AG04450 (cell line): ENCODE results near the gene CASKIN2. TPM values are rescaled to one million over a fixed set of nuclear protein-coding genes. Genes with fewer than 3 reads are reported as not detected.
A peak's percentile ranks its signal among the peaks of the same experiment; 100 is the strongest.

Experiments used
- CTCF ChIA-PET: fragments of 300-600, 350-600 bp; formaldehyde crosslinking; extraction: SDS; loops from one replicate; lab custom pipeline; 2022; ENCODE audit warnings: antibody characterized with exemption, inconsistent platforms; lab: Charles Lee
- POLR2A ChIA-PET: fragments of 350-600 bp; formaldehyde crosslinking; extraction: SDS; loops from one replicate; lab custom pipeline; 2021; ENCODE audit warnings: antibody characterized with exemption, inconsistent platforms; lab: Yijun Ruan, JAX
- DNase-seq: peaks from one replicate; pipeline ENCODE4 v3.0.0-alpha.2; 2011; ENCODE audit warnings: low read depth, low spot score
- H3K27ac ChIP-seq: one replicate; pipeline ENCODE4 v1.5.1; 2012; ENCODE audit warnings: low read depth, low read length, control low read depth
- H3K27me3 ChIP-seq: one replicate; pipeline ENCODE4 v1.6.0; 2012; ENCODE audit warnings: low read length; ENCODE audit not compliant: control insufficient read depth, insufficient read depth
- H3K4me3 ChIP-seq: 2 replicates; pipeline ENCODE4 v1.5.1; 2011; ENCODE audit warnings: mild to moderate bottlenecking, low read depth, low read length, control low read depth
- H3K9me3 ChIP-seq: 2 replicates; pipeline ENCODE4 v1.5.1; 2012; ENCODE audit warnings: low read length; ENCODE audit not compliant: control insufficient read depth, insufficient read depth
- CTCF ChIP-seq: IDR thresholded peaks from 2 replicates; pipeline ENCODE4 v1.5.1; 2011; ENCODE audit warnings: low read depth, low read length, control low read depth, inconsistent platforms
- polyA plus RNA-seq: library from polyadenylated mRNA; depleted of rRNA; stranded (reverse); fragments of >200 nt; gene quantifications from 2 replicates; pipeline ENCODE4 v1.2.3, GENCODE V29; 2011

Gene CASKIN2
- polyA plus RNA-seq, 1 experiment, result 1.9 TPM

- peak; percentile 56 for DNase-seq
- H3K9me3 ChIP-seq, result no peaks in the 10 kb centered on the region; the same call in 1 of the 2 replicates
- no peak for TF ChIP-seq CTCF
- ChIA-PET POLR2A (interaction anchor here (0.6 to 1.5 kb wide), 12 partner anchors 9 to 529 kb away, joined by 3 to 8 read pairs (median 3); partner anchors contain the start of genes GRB2, LLGL2, RECQL5 and SAP30BP), CTCF (interaction anchor here (0.6 to 1.3 kb wide), 17 partner anchors 11 to 238 kb away, joined by 3 to 10 read pairs (median 3); partner anchors contain the start of genes GRB2 and SMIM5)
- H3K27ac ChIP-seq, result peak within 1 kb of the TSS; percentile 31
- H3K27me3 ChIP-seq, result no peaks in the 10 kb centered on the region
- H3K4me3 ChIP-seq, result peak within 1 kb of the TSS; percentile 75
Measured at GRCh38 chr17:75516255-75516618, 900 bp upstream of the CASKIN2 start, which contains the start of gene TSEN54. Gene TSEN54 (plus strand): TSS chr17:75516528. CDS start chr17:75516561, 33 bp downstream.

DNA sequence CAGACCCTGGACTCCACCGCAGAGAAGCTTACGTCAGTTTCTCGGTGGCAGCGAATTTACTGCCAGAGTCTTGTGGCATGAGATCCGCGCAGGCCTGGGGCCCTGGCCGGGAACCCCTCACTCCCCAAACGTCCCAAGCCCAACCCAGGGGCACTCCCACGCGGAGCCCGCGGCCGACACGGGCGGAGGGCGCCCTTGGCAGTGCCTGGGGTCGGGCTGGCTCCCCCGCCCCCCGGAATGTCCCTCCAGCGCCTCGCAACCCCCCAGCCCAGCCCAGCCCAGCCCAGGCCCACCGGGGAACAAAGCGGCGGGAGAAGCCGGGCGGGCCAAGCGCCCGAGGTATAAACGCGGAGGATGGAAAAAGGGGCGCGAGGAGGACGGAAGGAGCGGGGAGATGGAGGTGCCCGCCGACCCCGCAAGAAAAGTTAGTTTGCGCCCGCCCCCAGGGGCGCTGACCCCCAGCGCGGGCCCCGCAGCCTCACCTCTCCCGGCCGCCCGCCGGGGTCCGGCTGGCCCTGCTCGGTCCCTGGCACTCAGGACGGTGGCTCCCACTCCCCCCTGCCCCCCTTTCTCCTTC is 330 bp downstream of the CASKIN2 start:
- no peak overlapping the region for H3K27ac ChIP-seq
- ChIA-PET CTCF (interaction anchor here (0.7 kb wide), 1 partner anchor 244 kb away, joined by 3 read pairs; the partner anchor contains the start of gene MIF4GD), POLR2A (no interaction called here)
- H3K9me3 ChIP-seq, result no peaks in the 10 kb centered on the region; the same call in 1 of the 2 replicates
- H3K4me3 ChIP-seq, result peak overlapping the region; percentile 75
- TF ChIP-seq CTCF, result no peak
- no peak for DNase-seq
- H3K27me3 ChIP-seq, result no peaks in the 10 kb centered on the region

DNA sequence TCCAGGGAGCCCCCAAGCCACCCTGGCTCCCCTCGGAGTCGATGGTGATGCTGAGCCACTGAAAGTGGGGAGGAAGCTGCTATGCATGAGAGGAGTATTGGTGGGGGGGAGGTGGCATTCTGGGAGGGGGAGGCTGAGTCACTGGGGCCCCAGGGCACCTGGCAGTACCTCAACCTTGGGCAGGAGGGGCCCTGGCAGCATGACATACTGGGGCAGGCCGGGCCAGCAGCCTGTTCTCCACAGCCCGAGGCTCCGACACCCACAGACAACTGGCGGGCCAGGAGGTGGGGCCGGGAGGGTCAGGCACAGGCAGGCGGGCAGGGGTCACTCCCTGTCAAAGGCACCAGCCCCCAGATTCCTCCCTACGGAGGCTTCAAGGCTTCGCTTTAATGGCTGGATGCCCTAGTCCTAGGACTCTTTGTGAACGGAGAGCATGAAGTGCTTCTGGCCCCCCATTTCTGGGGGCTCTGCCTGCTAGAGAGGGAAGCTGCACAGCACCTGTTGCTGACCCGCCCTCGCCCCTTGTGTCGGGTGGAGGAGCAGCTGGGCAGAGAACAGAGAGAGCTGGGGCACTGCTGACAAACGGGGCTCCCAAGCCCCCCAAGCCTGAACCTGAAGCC is 928 bp downstream of the CASKIN2 start:
- POLR2A ChIA-PET, result no interaction called here
- no peak for DNase-seq
- Histone ChIP-seq H3K4me3 (peak overlapping the region; percentile 75), H3K27me3 (no peaks in the 10 kb centered on the region), H3K9me3 (no peaks in the 10 kb centered on the region; the same call in 1 of the 2 replicates), H3K27ac (no peak overlapping the region)
- no peak for TF ChIP-seq CTCF
- CTCF ChIA-PET, result interaction anchor here (0.7 kb wide), 1 partner anchor 244 kb away, joined by 3 read pairs; the partner anchor contains the start of gene MIF4GD

GRCh38 chr17:75513641-75514000 is 1.7 kb downstream of the CASKIN2 start:
- no peak for DNase-seq
- ChIA-PET POLR2A (no interaction called here), CTCF (no interaction called here)
- TF ChIP-seq CTCF, result no peak
- Histone ChIP-seq H3K27ac (no peak overlapping the region), H3K27me3 (no peaks in the 10 kb centered on the region), H3K9me3 (no peaks in the 10 kb centered on the region; the same call in 1 of the 2 replicates), H3K4me3 (no peak overlapping the region; the same call in 1 of the 2 replicates)
